Kidney (tissue), 14 donors: ENCODE results near the gene GMDS. TPM values are rescaled to one million over a fixed set of nuclear protein-coding genes. Genes with fewer than 3 reads are reported as not detected.

ENCODE experiments used
- DNase-seq, 5 donors: peaks; one replicate each; pipeline ENCODE4 v3.0.0-alpha.2; 2013 to 2020
- FAIRE-seq: peaks from 2 replicates; lab custom pipeline; 2012; peaks lifted over from hg19 to GRCh38; lab: Jason Lieb, UNC
- H3K27ac ChIP-seq, 2 donors: one replicate each; pipeline ENCODE4 v1.7.0; 2013; ENCODE audit warnings: low read depth in 2 of 2, low read length in 2 of 2, inconsistent platforms in 1 of 2
- H3K27me3 ChIP-seq: one replicate; pipeline ENCODE4 v1.7.1; 2013; ENCODE audit warnings: low read length, inconsistent platforms; ENCODE audit not compliant: control insufficient read depth, insufficient read depth
- H3K36me3 ChIP-seq, 3 donors: one replicate each; pipeline versions ENCODE4 v1.7.0 to v1.7.1; 2013; ENCODE audit warnings: low read length in 3 of 3, control low read depth in 1 of 3, inconsistent platforms in 1 of 3; ENCODE audit not compliant: insufficient read depth in 3 of 3, control insufficient read depth in 2 of 3
- H3K4me1 ChIP-seq, 3 donors: one replicate each; pipeline versions ENCODE4 v1.7.0 to v1.7.1; 2013; ENCODE audit warnings: low read length in 3 of 3, inconsistent platforms in 1 of 3, low read depth in 1 of 3; ENCODE audit not compliant: control insufficient read depth in 2 of 3, insufficient read depth in 2 of 3
- H3K4me3 ChIP-seq, 3 donors: one replicate each; pipeline versions ENCODE4 v1.7.0 to v1.8.1; 2013; ENCODE audit warnings: low read length in 3 of 3, control low read depth in 1 of 3, inconsistent platforms in 1 of 3
- H3K9ac ChIP-seq, 3 donors: one replicate each; pipeline versions ENCODE4 v1.7.0 to v1.7.1; 2013; ENCODE audit warnings: low read length in 3 of 3, control low read depth in 1 of 3, inconsistent platforms in 1 of 3
- H3K9me3 ChIP-seq, 3 donors: one replicate each; pipeline versions ENCODE4 v1.7.0 to v1.7.1; 2013; ENCODE audit warnings: low read length in 3 of 3, control low read depth in 1 of 3, inconsistent platforms in 1 of 3; ENCODE audit not compliant: control insufficient read depth in 2 of 3, insufficient read depth in 1 of 3
- intact Hi-C: fragments of 100-400 bp; cut with DNase I; formaldehyde crosslinking; loops from one replicate; pipeline ENCODE4 v1.11.1; 2022
- polyA plus RNA-seq: library from polyadenylated mRNA; stranded (reverse); fragments of 350-450 nt; fragmentation: Illumina TruSeq; extraction: RNeasy Lipid Tissue Mini Kit (QIAGEN cat#74804); gene quantifications from one replicate; pipeline ENCODE4 v1.2.3, GENCODE V29; 2014; ENCODE audit warnings: low read depth, low replicate concordance; ENCODE audit not compliant: insufficient read depth
- total RNA-seq: library from RNA; stranded (reverse); fragmentation: NEBNext Ultra II Directional; extraction: Animal tissue kit (Norgen Biotek cat#: 25700); gene quantifications from one replicate; pipeline ENCODE4 v1.2.1, GENCODE V29; 2021
- TF ChIP-seq, protein P1 (sequence below): IDR thresholded peaks from 3 replicates; pipeline ENCODE4 v1.5.1; 2012; ENCODE audit warnings: mild to moderate bottlenecking, moderate library complexity, borderline replicate concordance; ENCODE audit not compliant: insufficient read depth; ENCODE audit errors: extremely low read depth
- donor health status: control.
- donor health status: control.
- donor health status: control.
- donor health status: control.
- donor health status: control.
- donor health status: DM: yes; HTN: yes; CAD: no.
- donor health status: Normal renal cell carcinoma (clear cell type).

Gene GMDS
- total and polyA plus RNA-seq, 2 donors from 2014 or later: 49.6 to 63.7 TPM

DNA sequence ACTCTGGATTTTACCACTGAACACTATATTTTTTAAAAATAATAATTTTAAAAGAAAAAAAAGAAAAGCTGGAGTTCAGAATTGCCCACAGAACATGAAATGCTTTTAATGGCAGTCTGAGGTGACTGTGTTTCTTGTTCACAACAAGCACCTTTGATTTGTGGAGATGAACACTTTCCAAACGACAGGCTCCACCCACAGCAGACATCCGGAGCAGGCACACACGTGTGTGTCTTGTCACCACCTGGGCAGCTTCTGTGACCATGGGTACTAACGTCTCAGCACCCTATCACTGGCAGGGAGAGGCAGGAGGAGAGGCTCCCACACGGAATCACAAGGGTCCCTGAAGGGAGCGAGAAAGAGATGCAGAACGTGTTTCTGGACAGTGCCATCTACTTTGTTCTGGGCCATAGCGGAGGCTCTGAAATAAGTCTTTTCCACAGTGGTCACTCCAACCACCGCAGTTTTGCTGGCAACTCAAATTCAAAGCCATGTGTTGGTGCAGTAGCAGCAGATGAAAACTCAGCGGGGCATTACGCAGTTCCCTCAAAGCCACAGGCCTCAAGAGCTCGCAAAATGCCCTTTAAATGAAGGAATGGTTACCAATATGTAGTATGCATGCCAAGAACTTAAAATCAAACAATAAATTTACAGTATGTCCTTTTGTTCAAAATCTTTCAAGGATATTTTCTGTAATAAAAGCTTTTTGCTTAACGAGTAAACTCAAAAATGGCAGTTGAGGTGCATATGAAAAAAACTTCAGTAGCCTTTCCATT lies 393.5 kb downstream of the GMDS start:
- intact Hi-C loops: no loop called here
- H3K4me1 ChIP-seq: peaks cover 0 to 10% (median 0%) of the 10 kb centered on the region in 3 donors
- no peaks in the 10 kb centered on the region for H3K9me3 ChIP-seq
- no peak for DNase-seq
- H3K4me3 ChIP-seq: no peak overlapping the region
- TF ChIP-seq, protein P1, sequence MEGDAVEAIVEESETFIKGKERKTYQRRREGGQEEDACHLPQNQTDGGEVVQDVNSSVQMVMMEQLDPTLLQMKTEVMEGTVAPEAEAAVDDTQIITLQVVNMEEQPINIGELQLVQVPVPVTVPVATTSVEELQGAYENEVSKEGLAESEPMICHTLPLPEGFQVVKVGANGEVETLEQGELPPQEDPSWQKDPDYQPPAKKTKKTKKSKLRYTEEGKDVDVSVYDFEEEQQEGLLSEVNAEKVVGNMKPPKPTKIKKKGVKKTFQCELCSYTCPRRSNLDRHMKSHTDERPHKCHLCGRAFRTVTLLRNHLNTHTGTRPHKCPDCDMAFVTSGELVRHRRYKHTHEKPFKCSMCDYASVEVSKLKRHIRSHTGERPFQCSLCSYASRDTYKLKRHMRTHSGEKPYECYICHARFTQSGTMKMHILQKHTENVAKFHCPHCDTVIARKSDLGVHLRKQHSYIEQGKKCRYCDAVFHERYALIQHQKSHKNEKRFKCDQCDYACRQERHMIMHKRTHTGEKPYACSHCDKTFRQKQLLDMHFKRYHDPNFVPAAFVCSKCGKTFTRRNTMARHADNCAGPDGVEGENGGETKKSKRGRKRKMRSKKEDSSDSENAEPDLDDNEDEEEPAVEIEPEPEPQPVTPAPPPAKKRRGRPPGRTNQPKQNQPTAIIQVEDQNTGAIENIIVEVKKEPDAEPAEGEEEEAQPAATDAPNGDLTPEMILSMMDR: no peak
- FAIRE-seq: no peak
- no peak overlapping the region for H3K27ac ChIP-seq
- no peaks in the 10 kb centered on the region for H3K36me3 ChIP-seq
- H3K27me3 ChIP-seq: no peaks in the 10 kb centered on the region
- no peak overlapping the region for H3K9ac ChIP-seq

GRCh38 chr6:1850840-1851157 lies 394.6 kb downstream of the GMDS start:
- no peaks in the 10 kb centered on the region for H3K36me3 ChIP-seq
- H3K4me1 ChIP-seq: peaks cover 0 to 10% (median 0%) of the 10 kb centered on the region in 3 donors
- DNase-seq (peak in 3 of 5 donors; percentile 44 to 85 (median 79)), FAIRE-seq (no peak)
- no peaks in the 10 kb centered on the region for H3K27me3 ChIP-seq
- no peak overlapping the region for H3K27ac ChIP-seq
- no peak overlapping the region for H3K9ac ChIP-seq
- no peak overlapping the region for H3K4me3 ChIP-seq
- H3K9me3 ChIP-seq: no peaks in the 10 kb centered on the region
- TF ChIP-seq, protein P1: no peak
- intact Hi-C loops: no loop called here

GRCh38 chr6:1850121-1850839 lies 395.1 kb downstream of the GMDS start:
- Histone ChIP-seq H3K36me3 (no peaks in the 10 kb centered on the region), H3K27me3 (no peaks in the 10 kb centered on the region), H3K27ac (no peak overlapping the region), H3K4me1 (peaks cover 0 to 10% (median 0%) of the 10 kb centered on the region in 3 donors), H3K9me3 (no peaks in the 10 kb centered on the region), H3K4me3 (no peak overlapping the region), H3K9ac (no peak overlapping the region)
- intact Hi-C loops: no loop called here
- FAIRE-seq: no peak
- DNase-seq: peak in 1 of 5 donors; percentile 52
- TF ChIP-seq, protein P1: no peak
